ENCODE measurements around the gene PKD1.
"Not testable (repeated sequence)": the region's sequence is repeated elsewhere in the genome, so short reads cannot be mapped to it uniquely, and the experiment has no call there.

DNA sequence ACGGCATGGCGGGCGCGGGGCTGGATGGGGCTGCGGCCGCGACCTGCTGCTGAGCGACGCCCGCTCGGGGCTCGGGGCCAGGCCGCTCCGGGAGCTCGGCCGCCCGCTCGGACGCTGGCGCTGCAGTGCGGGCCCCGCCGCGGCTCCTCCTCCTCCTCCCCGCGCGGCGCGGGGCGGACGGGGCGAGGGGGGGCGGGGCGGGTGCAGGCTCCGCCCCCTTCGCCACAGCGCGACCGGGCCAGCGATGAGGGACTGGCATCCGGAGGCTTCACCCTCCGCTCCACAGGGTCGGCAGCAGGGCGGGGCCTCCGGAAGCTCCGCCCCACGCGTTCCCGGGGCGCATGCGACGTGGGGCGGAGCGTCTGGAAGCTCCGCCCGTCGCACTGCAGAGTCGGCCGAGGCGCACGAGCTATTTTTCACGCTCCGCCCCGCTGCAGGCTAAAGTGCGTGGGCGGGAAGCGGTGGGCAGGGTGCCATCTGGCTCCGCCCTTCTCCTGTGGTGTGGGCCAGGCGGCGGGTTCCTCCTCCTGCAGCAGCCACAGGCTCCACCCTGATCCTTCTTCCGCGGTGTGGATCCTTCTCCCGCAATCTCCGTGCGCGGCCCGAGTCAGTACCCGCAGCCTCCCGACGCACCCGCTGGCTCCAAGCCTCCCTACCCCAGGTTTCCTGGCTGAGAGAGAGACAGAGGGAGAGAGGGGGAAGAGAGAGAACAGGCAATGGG is at the start of gene PKD1:
- TF ChIP-seq EZH2 (IDR thresholded peaks at IDR 0.05); FOXP2 (optimal IDR thresholded peaks at IDR 0.05; ENCODE audit: control extremely low read depth, extremely low read length, insufficient read depth): not testable (repeated sequence)
- TF ChIP-seq POLR2AphosphoS5 (IDR thresholded peaks at IDR 0.05; ENCODE audit: borderline replicate concordance, low read depth, low read length) = peak; percentile 48; the same call in 1 of the 2 replicates
